Stimulated activated CD4-positive, alpha-beta T cell treated with anti-CD3 and anti-CD28 coated beads, Interleukin-15, amount 100 ng/mL, for 48 hours (primary cell): ENCODE measurements around the gene CLDN9.
"Not testable (repeated sequence)": the region's sequence is repeated elsewhere in the genome, so short reads cannot be mapped to it uniquely, and the experiment has no call there.

Experiments
- DNase-seq, 2 donors: peaks; one replicate each; pipeline ENCODE4 v3.0.0-alpha.2; 2020; ENCODE audit warnings: low read depth in 2 of 2

The CLDN9 gene

GRCh38 chr16:3054965-3055733, 42.4 kb downstream of the CLDN9 start:
- no peak for DNase-seq

DNA sequence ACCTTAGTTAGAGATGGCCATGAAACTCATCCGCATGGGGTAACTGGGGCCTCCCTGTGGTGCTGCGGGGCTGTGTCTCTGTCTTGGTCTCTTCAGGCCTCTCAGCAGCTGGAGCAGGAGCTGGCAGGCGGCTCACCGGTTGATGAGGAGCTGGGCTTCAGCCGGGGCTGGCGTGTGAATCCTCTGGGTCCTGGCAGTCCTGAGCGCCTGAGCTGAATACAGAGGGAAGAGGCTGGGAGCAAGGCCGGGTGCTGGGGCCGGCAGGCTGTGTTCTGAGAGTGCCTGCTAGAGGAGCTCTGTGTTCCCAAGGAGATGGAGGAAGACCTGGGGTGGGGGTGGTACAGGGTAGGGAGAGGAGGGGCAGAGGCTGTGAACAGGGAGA, 43.0 kb downstream of the CLDN9 start:
- not testable (repeated sequence) for DNase-seq

DNA sequence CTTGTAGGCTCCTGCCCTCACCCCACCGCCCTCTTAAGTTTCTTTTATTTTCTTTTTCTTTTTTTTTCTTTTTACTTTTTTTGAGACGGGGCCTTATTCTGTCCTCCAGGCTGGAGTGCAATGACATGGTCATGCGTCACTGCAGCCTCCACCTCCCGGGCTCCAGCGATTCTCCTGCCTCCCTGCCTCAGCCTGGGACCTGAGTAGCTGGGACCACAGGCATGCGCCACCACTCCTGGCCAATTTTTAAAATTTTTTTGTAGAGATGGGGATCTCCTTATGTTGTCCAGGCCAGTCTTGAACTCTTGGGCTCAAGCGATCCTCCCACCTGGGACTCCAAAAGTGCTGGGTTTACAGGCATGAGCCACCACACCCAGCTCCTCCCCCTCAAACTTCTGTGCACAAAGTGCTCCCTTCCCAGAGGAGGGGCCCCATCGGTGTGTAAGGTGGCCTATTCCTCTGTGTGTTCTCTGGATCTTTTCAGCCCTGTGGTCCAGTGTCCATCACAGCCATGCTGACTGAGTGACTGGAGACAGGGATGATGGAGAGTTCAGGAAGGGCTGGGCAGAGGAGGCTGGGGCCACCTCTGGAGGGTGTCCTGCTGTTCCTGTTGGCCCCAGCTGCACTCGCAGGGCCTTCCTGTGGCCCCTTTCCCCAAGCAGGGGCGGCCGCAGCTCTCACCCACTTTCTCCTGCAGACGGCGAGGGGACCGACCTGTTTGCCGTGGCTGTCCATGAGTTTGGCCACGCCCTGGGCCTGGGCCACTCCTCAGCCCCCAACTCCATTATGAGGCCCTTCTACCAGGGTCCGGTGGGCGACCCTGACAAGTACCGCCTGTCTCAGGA, 43.8 kb downstream of the CLDN9 start:
- no peak for DNase-seq

DNA sequence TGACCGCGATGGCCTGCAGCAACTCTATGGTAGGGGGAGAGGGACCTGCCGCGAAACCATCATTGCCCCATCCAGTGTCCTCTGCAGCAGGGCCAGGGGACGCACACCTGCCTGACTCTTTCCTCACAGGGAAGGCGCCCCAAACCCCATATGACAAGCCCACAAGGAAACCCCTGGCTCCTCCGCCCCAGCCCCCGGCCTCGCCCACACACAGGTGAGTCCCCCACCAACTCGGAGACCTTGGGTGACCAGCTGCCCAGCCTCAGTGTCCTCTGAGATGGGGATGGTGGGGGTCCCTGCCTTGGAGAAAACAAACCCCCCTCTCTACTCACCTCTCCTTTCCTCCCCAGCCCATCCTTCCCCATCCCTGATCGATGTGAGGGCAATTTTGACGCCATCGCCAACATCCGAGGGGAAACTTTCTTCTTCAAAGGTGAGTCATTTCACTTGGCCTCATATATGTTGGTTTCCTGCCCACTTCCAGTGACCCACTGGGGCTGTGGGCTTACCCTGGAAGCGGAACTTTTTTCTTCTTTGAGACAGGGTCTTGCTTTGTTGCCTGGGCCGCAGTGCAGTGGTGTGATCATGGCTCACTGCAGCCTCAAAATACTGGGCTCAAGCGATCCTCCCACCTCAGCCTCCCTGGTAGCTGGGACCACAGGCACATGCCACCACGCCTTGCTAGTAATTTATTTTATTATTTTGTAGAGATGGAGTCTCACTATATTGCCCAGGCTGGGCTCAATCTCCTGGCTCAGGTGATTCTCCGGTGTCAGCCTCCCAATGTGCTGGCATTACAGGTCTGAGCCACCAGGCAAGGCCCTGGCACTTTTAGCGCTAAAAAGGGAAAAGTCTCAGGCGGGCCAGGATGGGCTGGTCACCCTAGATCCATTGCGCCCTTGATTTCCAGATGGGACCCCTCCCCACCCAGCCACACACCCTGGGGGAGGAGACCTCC, 44.7 kb downstream of the CLDN9 start:
- DNase-seq, result no peak

DNA sequence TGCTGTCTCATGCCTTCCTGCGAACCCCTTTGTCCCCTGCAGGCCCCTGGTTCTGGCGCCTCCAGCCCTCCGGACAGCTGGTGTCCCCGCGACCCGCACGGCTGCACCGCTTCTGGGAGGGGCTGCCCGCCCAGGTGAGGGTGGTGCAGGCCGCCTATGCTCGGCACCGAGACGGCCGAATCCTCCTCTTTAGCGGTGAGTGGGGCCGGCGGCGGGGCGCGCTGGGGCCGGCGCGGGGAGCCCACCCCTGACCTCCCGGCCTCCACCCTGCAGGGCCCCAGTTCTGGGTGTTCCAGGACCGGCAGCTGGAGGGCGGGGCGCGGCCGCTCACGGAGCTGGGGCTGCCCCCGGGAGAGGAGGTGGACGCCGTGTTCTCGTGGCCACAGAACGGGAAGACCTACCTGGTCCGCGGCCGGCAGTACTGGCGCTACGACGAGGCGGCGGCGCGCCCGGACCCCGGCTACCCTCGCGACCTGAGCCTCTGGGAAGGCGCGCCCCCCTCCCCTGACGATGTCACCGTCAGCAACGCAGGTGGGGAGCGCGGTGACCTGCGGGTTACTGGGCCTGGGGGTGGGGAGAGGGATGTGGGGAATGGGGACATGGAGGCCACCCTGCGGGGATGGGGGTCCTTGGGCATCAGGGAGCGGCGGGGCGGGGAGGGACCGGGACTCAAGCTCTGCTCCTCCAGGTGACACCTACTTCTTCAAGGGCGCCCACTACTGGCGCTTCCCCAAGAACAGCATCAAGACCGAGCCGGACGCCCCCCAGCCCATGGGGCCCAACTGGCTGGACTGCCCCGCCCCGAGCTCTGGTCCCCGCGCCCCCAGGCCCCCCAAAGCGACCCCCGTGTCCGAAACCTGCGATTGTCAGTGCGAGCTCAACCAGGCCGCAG, 45.7 kb downstream of the CLDN9 start:
- DNase-seq, result peak in 1 of 2 donors; percentile 43

DNA sequence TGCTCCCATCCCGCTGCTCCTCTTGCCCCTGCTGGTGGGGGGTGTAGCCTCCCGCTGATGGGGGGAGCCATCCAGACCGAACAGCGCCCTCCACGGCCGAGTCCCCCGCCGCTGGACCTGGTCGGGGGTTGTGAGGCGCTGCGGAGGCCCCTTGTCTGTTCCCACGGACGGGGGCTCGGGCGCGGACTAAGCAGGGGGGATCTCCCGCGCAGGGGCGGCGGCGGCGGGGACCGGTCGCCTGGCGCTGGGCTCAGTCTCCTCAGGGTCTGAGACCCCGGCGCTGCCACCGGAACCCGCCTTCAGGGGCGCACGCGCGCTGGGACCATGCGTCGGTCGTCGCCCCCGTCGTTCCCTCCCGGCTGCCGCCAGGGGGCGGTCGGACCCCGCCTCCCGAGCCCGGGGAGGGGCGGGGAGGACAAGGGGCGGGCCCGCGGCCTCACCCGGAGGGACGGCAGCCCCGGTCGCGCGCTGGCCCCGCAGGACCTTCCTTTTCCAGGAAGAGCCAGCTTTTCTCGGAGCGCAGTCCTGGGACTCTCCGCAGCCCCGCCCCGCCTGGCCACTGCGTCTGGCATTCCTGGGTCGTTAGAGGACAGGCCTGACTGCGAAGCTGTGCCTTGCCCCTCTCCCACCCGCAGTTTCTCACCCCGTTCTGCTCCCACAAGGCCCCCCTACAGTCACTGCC, 46.5 kb downstream of the CLDN9 start:
- DNase-seq, result peak; percentile 71 to 88

GRCh38 chr16:3059723-3060242, 47.1 kb downstream of the CLDN9 start:
- no peak for DNase-seq

GRCh38 chr16:3060339-3061127, 47.8 kb downstream of the CLDN9 start:
- DNase-seq, result no peak

- no peak for DNase-seq
These were observed 49.8 kb downstream of the CLDN9 start for GRCh38 chr16:3062553-3062952.

DNA sequence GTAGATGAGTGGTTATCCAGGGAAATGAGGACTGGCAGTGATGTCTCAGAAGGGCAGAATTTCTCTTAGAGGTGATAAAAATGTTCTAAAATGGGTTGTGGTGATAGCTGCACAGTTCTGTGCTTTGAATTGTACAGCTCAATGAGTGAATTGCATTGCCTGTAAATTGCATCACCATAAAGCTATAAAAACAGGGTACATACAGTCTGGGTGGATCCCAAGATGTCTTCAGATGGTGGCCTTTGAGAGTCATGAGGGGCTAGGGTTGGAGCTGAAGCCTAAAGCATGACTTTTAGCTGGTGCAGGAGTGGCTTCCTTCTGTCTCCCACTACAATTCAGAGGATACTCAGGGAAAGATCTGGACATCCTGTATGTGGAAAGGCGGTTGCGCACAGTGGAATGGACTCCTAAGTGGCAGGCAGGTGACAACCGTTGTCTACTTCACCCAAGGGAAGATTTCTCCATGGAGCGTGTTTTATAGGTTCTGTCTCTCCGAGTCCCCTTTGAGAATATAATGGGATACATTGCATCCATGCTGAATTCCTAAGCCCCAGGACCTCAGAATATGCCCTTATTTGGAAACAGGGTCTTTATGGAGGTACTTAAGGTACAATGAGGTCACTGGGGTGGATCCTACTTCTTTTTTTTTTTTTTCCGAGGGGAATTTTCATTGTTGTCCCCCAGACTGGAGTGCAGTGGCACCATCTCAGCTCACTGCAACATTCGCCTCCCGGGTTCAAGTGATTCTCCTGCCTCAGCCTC, 51.1 kb downstream of the CLDN9 start:
- no peak for DNase-seq
